Inferior parietal cortex (tissue), 1 donor: ENCODE measurements around the gene NBL1.
"Not testable (repeated sequence)": the region's sequence is repeated elsewhere in the genome, so short reads cannot be mapped to it uniquely, and the experiment has no call there.

Experiments used
- DNase-seq: peaks from one replicate; pipeline ENCODE4 v3.0.0-alpha.2; 2016; ENCODE audit errors: extremely low spot score

The NBL1 gene

GRCh38 chr1:19622204-19622603 is 21.9 kb upstream of the NBL1 start:
- DNase-seq, result no peak

- no peak for DNase-seq
Observed at GRCh38 chr1:19623523-19623922, 20.6 kb upstream of the NBL1 start.

GRCh38 chr1:19625291-19625937 is 18.7 kb upstream of the NBL1 start:
- DNase-seq, result no peak

DNA sequence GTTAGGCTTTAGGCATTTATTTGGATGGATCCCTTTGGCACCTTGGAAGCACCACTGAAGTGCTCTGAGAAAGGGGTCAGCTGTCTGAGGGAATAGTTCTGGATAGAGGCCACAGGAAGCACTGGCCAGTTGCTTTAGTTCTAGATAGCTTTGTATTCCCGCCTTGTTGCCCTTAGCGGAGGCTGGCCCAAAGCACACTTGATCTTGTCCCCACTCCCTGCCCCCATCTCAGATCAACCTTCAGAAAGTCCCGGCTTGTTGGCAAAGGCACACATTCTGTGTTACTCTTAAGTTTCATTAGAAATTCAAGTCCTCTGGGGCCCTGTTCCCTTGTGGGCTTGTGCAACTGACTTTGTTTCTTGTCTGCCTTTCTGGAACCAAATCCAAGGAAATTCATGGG is 15.2 kb upstream of the NBL1 start:
- DNase-seq, result no peak

GRCh38 chr1:19629357-19629756 is 14.8 kb upstream of the NBL1 start:
- no peak for DNase-seq

GRCh38 chr1:19630192-19630591 is 13.9 kb upstream of the NBL1 start:
- DNase-seq, result not testable (repeated sequence)

DNA sequence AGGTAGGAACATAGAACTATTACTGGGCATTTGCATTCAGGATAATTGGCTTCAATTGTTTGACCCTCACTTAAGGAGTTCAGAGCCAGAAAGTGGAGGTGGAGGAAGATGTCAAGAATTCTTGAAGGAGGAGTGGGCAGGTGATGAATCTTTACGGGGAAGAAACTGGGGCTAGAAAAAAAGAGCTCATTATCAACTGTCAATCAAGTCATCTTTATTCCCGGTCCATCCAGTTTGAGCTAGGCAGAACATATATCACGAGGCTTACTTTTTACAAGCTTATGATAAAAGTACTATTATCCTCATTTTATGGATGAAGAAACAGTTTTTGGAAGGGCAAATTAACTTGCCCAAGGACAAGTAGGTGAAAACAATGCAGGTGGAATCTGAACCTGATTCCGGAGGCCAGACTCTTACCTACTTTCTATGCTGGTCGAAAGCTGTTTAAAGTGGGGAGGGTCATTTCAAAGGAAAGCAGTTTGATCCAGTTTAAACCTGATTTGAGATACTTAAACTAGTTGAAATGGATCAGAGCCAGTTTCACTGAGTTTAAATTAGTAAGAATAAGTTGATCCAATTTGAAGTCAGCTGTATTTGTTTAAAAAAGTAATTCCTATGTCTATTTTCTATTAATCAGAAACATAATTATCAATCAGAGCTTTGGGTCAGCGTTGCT is 13.3 kb upstream of the NBL1 start:
- DNase-seq, result no peak

DNA sequence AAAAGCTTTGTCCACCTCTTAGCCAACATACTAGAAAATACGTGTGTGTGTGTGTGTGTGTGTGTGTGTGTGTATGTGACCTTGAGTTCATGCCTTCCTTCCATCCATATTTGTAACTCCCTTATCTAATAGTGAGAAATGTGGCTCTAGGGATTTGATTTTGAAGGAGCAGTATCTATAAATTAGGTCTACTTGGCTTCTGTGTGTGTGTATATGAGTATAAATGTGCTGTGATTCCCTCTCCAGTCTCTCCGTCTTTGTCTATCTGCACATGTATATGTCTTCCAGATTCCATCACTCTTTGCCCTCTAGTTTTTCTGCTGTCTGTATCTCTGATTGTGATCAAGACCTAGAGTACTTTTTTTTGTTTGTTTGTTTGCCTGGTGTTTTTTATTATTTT is 11.9 kb upstream of the NBL1 start:
- DNase-seq, result no peak

DNA sequence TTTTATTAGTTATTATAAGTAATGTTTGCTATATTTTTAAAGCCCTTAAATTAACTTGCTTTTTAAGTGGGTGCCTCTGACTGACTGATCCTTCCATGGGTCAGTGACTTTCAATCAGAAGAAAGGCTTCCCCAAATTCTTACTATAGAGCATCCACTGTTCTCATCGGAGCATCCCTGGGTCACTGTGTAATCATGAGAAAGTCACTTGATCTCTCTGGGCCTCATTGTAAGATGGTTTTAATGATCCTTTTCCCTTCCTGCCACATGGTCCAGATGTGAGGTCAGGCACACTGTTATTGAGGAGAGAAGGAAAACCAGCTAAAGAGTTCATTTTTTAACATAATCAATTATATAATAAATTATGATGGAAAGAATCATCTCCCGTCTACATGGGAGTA is 11.0 kb upstream of the NBL1 start:
- DNase-seq, result no peak

GRCh38 chr1:19635064-19635463 is 9.0 kb upstream of the NBL1 start:
- DNase-seq, result not testable (repeated sequence)

DNA sequence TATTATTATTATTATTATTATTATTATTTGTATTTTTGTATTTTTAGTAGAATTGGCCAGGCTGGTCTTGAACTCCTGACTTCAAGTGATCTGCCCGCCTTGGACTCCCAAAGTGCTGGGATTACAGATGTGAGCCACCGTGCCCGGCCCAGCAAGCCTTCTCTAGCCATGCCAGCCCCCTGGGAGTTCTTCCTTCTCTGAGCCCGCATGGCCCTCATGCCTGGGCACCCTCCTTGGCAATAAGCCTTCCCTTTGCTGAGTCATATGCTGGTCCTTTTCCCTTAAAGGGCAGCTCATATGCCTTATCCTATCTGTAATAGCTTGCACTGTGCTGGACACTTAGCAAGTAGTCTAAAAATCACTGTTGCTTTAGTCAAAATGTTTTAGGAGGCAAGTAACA is 8.5 kb upstream of the NBL1 start:
- DNase-seq, result no peak

GRCh38 chr1:19636065-19636464 is 8.0 kb upstream of the NBL1 start:
- no peak for DNase-seq

GRCh38 chr1:19636749-19637148 is 7.4 kb upstream of the NBL1 start:
- DNase-seq, result not testable (repeated sequence)

GRCh38 chr1:19637606-19638005 is 6.5 kb upstream of the NBL1 start:
- no peak for DNase-seq

GRCh38 chr1:19639228-19639627 is 4.9 kb upstream of the NBL1 start:
- not testable (repeated sequence) for DNase-seq

GRCh38 chr1:19639999-19640362 is 4.1 kb upstream of the NBL1 start:
- DNase-seq, result no peak

- DNase-seq, result no peak
Observed at GRCh38 chr1:19640363-19641316, 3.5 kb upstream of the NBL1 start.

- DNase-seq, result no peak
Observed at GRCh38 chr1:19643121-19643520, 990 bp upstream of the NBL1 start.

DNA sequence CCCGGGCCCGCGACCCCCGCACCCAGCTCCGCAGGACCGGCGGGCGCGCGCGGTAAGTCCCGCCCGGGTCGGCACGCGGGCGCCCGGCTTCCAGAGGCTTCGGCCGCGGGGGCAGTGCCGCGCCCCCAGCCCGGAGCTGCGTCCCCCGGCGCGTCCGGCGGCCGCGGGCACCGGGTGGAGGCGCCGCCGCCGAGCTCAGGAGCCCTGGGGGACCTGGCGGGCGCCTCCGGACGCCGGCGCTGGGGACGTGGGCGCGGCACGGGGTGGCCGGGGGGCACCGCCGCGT is 227 bp downstream of the NBL1 start:
- DNase-seq, result no peak

DNA sequence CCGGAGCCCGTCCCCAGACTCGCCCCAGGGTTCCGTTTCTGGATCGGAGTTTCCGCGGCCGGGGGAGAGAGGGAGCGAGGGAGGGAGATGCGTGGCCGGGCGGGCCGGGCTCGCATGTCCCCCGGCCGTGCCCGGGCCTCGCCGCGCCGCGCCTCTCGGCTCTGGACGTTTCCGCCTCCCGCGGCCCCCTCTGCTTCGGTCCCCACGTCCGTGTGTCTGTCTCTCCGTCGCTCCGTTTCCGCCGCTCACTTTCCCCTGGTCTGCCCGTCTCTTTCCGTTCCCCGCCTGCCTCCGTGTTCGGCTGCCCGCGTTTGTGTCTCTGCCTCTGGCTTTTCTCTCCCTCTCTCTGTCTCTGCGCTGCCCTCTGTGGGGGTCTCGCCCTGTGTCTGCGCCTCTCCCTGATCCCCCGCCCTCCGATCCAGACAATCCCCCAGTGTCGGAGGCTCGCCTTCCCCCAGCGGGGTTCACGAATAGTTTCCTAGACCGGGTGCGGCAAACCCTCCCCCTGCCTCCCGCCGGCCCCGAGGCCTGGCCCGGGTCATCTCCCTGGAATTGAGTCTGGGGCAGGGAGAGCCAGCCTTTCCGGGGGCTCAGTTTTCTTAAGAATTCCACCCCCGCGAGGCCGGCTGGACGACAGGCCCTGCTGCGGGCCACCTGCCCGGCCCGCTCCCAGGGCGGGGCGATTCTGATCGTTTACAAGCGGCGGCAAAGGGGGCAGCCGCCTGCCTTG is 735 bp downstream of the NBL1 start:
- DNase-seq, result no peak

DNA sequence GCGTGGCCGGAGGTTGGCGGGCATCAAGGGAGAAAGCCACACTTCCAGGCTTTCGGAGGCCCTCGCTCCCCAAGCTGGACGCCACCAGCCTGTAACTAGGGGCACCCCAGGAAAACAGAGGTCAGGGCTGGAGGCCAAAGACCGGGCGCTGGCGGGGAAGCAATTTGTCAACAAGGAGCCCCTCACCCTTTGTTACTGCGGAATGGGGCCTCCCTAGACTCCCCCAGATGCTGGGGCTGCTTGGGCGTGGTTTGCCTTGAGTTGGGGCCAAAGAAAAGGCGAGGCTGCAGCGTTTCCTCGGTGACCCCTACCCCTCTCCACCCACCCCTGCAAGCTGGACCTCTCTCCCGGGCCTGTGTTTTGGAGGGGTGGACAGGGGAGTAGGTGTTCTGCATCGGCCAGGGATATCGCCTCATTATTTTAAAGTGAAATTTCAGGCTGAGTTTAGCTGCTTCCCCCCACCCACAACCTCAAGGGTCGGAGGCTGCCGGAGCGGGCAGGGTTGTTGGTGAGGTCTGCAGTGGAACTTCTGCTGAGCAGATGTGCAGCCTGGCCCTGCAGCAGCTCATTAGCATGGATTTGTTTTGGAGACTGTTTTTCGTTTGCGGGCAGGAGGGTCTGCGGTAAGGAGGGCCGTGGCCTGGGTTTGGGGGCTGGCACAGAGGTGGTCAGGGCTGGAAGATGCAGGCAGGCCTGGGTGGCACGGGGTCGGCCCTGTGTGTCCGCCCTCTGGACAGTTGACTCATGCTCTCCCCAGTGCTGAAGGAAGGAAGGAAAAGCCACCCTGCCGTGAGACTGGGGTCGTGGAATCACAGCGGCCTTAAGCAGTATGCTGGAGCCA is 1.5 kb downstream of the NBL1 start:
- no peak for DNase-seq
